H9 (cell line): ENCODE measurements around the gene LGALS8. TPM values are rescaled to one million over a fixed set of nuclear protein-coding genes. Genes with fewer than 3 reads are reported as not detected.

Experiments
- DNase-seq: peaks from one replicate; pipeline ENCODE4 v3.0.0-alpha.2; 2017
- H2AFZ ChIP-seq: one replicate; pipeline ENCODE4 v1.6.1; 2013; ENCODE audit warnings: mild to moderate bottlenecking, low read length, control low read depth, moderate library complexity
- H2AK5ac ChIP-seq: 2 replicates; pipeline ENCODE4 v1.6.1; 2013; ENCODE audit warnings: low read length, control low read depth, mixed read lengths; ENCODE audit not compliant: insufficient read length
- H2BK120ac ChIP-seq: one replicate; pipeline ENCODE4 v1.6.1; 2013; ENCODE audit warnings: low read depth, mild to moderate bottlenecking, low read length, control low read depth, inconsistent platforms; ENCODE audit not compliant: poor library complexity, severe bottlenecking
- H2BK12ac ChIP-seq: 2 replicates; pipeline ENCODE4 v1.6.1; 2013; ENCODE audit warnings: low read length, control low read depth, mixed read lengths, low read depth; ENCODE audit not compliant: insufficient read length
- H2BK15ac ChIP-seq: 2 replicates; pipeline ENCODE4 v1.6.1; 2013; ENCODE audit warnings: low read depth, low read length, control low read depth
- H2BK20ac ChIP-seq: one replicate; pipeline ENCODE4 v1.6.1; 2013; ENCODE audit warnings: low read depth, mild to moderate bottlenecking, low read length, control low read depth, inconsistent platforms; ENCODE audit not compliant: poor library complexity, severe bottlenecking
- H2BK5ac ChIP-seq: 2 replicates; pipeline ENCODE4 v1.6.1; 2013; ENCODE audit warnings: low read length, control low read depth, mixed read lengths; ENCODE audit not compliant: insufficient read length
- H3K14ac ChIP-seq: 2 replicates; pipeline ENCODE4 v1.6.1; 2013; ENCODE audit warnings: low read length, control low read depth; ENCODE audit not compliant: insufficient read depth
- H3K18ac ChIP-seq: 2 replicates; pipeline ENCODE4 v1.6.1; 2013; ENCODE audit warnings: low read depth, mild to moderate bottlenecking, mixed read lengths, low read length, control low read depth; ENCODE audit not compliant: insufficient read length
- H3K23ac ChIP-seq: 2 replicates; pipeline ENCODE4 v1.6.1; 2013; ENCODE audit warnings: low read length, control low read depth, mixed read lengths, low read depth; ENCODE audit not compliant: insufficient read length
- H3K23me2 ChIP-seq: 2 replicates; pipeline ENCODE4 v1.6.1; 2013; ENCODE audit warnings: low read depth, mild to moderate bottlenecking, mixed read lengths, low read length, control low read depth; ENCODE audit not compliant: insufficient read length, poor library complexity, severe bottlenecking
- H3K27ac ChIP-seq: 2 replicates; pipeline ENCODE4 v1.5.1; 2013; ENCODE audit warnings: low read length, control low read depth, mixed read lengths, low read depth; ENCODE audit not compliant: insufficient read length
- H3K27me3 ChIP-seq: 2 replicates; pipeline ENCODE4 v1.6.1; 2013; ENCODE audit warnings: low read length, control low read depth, inconsistent platforms; ENCODE audit not compliant: insufficient read depth
- H3K4ac ChIP-seq: 2 replicates; pipeline ENCODE4 v1.6.1; 2013; ENCODE audit warnings: low read depth, mild to moderate bottlenecking, control low read depth, inconsistent platforms, low read length, moderate library complexity
- H3K4me1 ChIP-seq: 2 replicates; pipeline ENCODE4 v1.6.1; 2013; ENCODE audit warnings: low read length, control low read depth, inconsistent platforms; ENCODE audit not compliant: insufficient read depth
- H3K4me2 ChIP-seq: 2 replicates; pipeline ENCODE4 v1.6.1; 2013; ENCODE audit warnings: low read length, control low read depth, mixed read lengths; ENCODE audit not compliant: insufficient read length, insufficient read depth
- H3K56ac ChIP-seq: 2 replicates; pipeline ENCODE4 v1.6.1; 2013; ENCODE audit warnings: low read depth, mild to moderate bottlenecking, mixed read lengths, low read length, control low read depth; ENCODE audit not compliant: insufficient read length
- H3K79me1 ChIP-seq: 2 replicates; pipeline ENCODE4 v1.6.1; 2013; ENCODE audit warnings: low read depth, mild to moderate bottlenecking, moderate library complexity, low read length, control low read depth, inconsistent platforms; ENCODE audit not compliant: insufficient read depth, poor library complexity, severe bottlenecking
- H3K79me2 ChIP-seq: 2 replicates; pipeline ENCODE4 v1.6.1; 2013; ENCODE audit warnings: low read length, control low read depth, inconsistent platforms; ENCODE audit not compliant: insufficient read depth
- H3K9ac ChIP-seq: 2 replicates; pipeline ENCODE4 v1.6.1; 2013; ENCODE audit warnings: low read length, control low read depth, mixed read lengths; ENCODE audit not compliant: insufficient read length; ENCODE audit errors: extremely low read depth
- H3K9me3 ChIP-seq: one replicate; pipeline ENCODE4 v1.6.1; 2013; ENCODE audit warnings: low read depth, low read length, inconsistent platforms; ENCODE audit not compliant: control insufficient read depth
- H3T11ph ChIP-seq: one replicate; pipeline ENCODE4 v1.6.1; 2013; ENCODE audit warnings: mild to moderate bottlenecking, low read length, control low read depth, inconsistent platforms
- H4K20me1 ChIP-seq: one replicate; pipeline ENCODE4 v1.6.1; 2013; ENCODE audit not compliant: control insufficient read depth, insufficient read length, insufficient read depth
- H4K5ac ChIP-seq: 2 replicates; pipeline ENCODE4 v1.6.1; 2013; ENCODE audit warnings: low read depth, mild to moderate bottlenecking, mixed read lengths, low read length, control low read depth; ENCODE audit not compliant: insufficient read length
- H4K8ac ChIP-seq: replicated peaks from 2 replicates; pipeline ENCODE4 v1.6.1; 2013; ENCODE audit warnings: low read length, control low read depth, mixed read lengths, low read depth; ENCODE audit not compliant: insufficient read length
- H4K91ac ChIP-seq: 2 replicates; pipeline ENCODE4 v1.6.1; 2013; ENCODE audit warnings: low read depth, mild to moderate bottlenecking, moderate library complexity, mixed read lengths, low read length, control low read depth; ENCODE audit not compliant: insufficient read length
- H3K27ac Mint-ChIP-seq, 3 experiments: 2 replicates in 2 of 3; 3 replicates in 1 of 3; pipeline ENCODE4 v1.8.0; 2020 to 2021; ENCODE audit warnings: mixed read lengths in 3 of 3, mild to moderate bottlenecking in 1 of 3, moderate library complexity in 1 of 3
- H3K27me3 Mint-ChIP-seq: 2 replicates; pipeline ENCODE4 v1.8.0; 2021; ENCODE audit warnings: low read depth, mild to moderate bottlenecking, moderate library complexity, mixed read lengths
- H3K36me3 Mint-ChIP-seq, 3 experiments: 2 replicates in 2 of 3; 3 replicates in 1 of 3; pipeline ENCODE4 v1.8.0; 2020 to 2021; ENCODE audit warnings: low read depth in 3 of 3, mixed read lengths in 3 of 3; ENCODE audit not compliant: insufficient read depth in 1 of 3
- H3K4me1 Mint-ChIP-seq, 2 experiments: 2 replicates each; pipeline ENCODE4 v1.8.0; 2020; ENCODE audit warnings: mixed read lengths in 2 of 2
- H3K4me3 Mint-ChIP-seq, 2 experiments: 2 replicates in 1 of 2; 3 replicates in 1 of 2; pipeline ENCODE4 v1.8.0; 2020 to 2021; ENCODE audit warnings: mild to moderate bottlenecking in 2 of 2, mixed read lengths in 2 of 2, moderate library complexity in 1 of 2
- H3K9me3 Mint-ChIP-seq, 2 experiments: 2 replicates in 1 of 2; 3 replicates in 1 of 2; pipeline ENCODE4 v1.8.0; 2020; ENCODE audit warnings: mild to moderate bottlenecking in 2 of 2, mixed read lengths in 2 of 2, moderate library complexity in 1 of 2
- WGBS: extraction: QIAGEN DNeasy Blood & Tissue Kit; methylation state at CpG from one replicate; pipeline ENCODE4 v1.1.7; 2013; ENCODE audit warnings: missing lambda C conversion rate, low lambda C conversion rate, mixed read lengths; ENCODE audit not compliant: insufficient read length; ENCODE audit errors: extremely low coverage; 5-methylcytosine and 5-hydroxymethylcytosine counted together
- total RNA-seq: library from RNA; stranded (reverse); gene quantifications from 2 replicates; pipeline ENCODE4 v1.2.1, GENCODE V29; 2021
- TF ChIP-seq, protein P1 (sequence below): fragments of 200-600 bp; sonication (generic); conservative IDR thresholded peaks from 3 replicates; pipeline ENCODE4 v1.8.0; 2021; ENCODE audit warnings: antibody characterized with exemption, mild to moderate bottlenecking

Gene LGALS8
- total RNA-seq, 1 experiment from 2014 or later, result 14.2 TPM

DNA sequence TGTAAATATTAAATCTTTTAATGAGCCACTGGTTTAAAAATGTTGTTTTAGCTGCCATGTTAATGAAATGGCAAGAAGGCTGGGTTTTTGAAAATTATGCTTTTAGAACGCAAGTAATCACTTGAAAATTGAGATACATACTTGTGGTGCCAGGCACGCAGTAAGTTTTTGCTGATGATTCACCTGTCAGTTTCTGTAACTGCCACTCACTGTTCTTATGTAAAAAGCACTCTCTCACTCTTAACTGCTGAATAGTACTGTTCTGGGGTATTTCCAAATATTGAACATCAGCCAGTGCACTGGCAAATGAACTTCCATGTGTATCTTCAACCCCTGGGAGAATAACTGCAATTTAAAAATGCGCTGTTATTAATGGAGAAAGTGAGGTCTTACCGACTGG is 17.9 kb downstream of the LGALS8 start:
- H2BK15ac ChIP-seq, result no peak overlapping the region
- H3K18ac ChIP-seq, result no peak overlapping the region
- no peak overlapping the region for H2BK120ac ChIP-seq
- no peaks in the 10 kb centered on the region for H3K27me3 ChIP-seq
- no peak overlapping the region for H2AFZ ChIP-seq
- no peak overlapping the region for H3K56ac ChIP-seq
- no peak overlapping the region for H3K14ac ChIP-seq
- no peak overlapping the region for H4K91ac ChIP-seq
- H3K79me1 ChIP-seq, result no peaks in the 10 kb centered on the region
- H3K9ac ChIP-seq, result no peak overlapping the region
- no peaks in the 10 kb centered on the region for H4K20me1 ChIP-seq
- WGBS, result no CpG with 5 or more reads among the region's 4 CpGs
- H3K4me1 ChIP-seq, result no peaks in the 10 kb centered on the region
- DNase-seq, result no peak
- no peak overlapping the region for H4K8ac ChIP-seq
- no peak overlapping the region for H3K4me2 ChIP-seq
- no peaks in the 10 kb centered on the region for H3K9me3 ChIP-seq
- H2BK12ac ChIP-seq, result no peak overlapping the region
- Mint-ChIP-seq H3K9me3 (no peaks in the 10 kb centered on the region; a peak in 1 of 5 replicates), H3K27ac (no peak overlapping the region), H3K4me3 (no peak overlapping the region), H3K4me1 (no peaks in the 10 kb centered on the region), H3K27me3 (no peaks in the 10 kb centered on the region), H3K36me3 (peaks cover 7 to 50% (median 34%) of the 10 kb centered on the region in 3 experiments; a peak in 5 of 7 replicates)
- no peak overlapping the region for H3T11ph ChIP-seq
- no peak overlapping the region for H2BK20ac ChIP-seq
- no peak overlapping the region for H2BK5ac ChIP-seq
- no peak overlapping the region for H3K27ac ChIP-seq
- H3K23ac ChIP-seq, result no peak overlapping the region
- H3K23me2 ChIP-seq, result no peaks in the 10 kb centered on the region
- H3K79me2 ChIP-seq, result no peaks in the 10 kb centered on the region
- no peak overlapping the region for H4K5ac ChIP-seq
- no peak overlapping the region for H3K4ac ChIP-seq
- no peak overlapping the region for H2AK5ac ChIP-seq
- TF ChIP-seq, protein P1, sequence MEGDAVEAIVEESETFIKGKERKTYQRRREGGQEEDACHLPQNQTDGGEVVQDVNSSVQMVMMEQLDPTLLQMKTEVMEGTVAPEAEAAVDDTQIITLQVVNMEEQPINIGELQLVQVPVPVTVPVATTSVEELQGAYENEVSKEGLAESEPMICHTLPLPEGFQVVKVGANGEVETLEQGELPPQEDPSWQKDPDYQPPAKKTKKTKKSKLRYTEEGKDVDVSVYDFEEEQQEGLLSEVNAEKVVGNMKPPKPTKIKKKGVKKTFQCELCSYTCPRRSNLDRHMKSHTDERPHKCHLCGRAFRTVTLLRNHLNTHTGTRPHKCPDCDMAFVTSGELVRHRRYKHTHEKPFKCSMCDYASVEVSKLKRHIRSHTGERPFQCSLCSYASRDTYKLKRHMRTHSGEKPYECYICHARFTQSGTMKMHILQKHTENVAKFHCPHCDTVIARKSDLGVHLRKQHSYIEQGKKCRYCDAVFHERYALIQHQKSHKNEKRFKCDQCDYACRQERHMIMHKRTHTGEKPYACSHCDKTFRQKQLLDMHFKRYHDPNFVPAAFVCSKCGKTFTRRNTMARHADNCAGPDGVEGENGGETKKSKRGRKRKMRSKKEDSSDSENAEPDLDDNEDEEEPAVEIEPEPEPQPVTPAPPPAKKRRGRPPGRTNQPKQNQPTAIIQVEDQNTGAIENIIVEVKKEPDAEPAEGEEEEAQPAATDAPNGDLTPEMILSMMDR, result no peak
